Mesendoderm (in vitro differentiated cells): Measurements from ENCODE around the gene MYH10.

ENCODE experiments used
- DNase-seq: peaks from one replicate; pipeline ENCODE4 v3.0.0; 2013
- H2AK5ac ChIP-seq: 2 replicates; pipeline ENCODE4 v1.6.1; 2013; ENCODE audit warnings: low read length, inconsistent platforms
- H2BK120ac ChIP-seq: 2 replicates; pipeline ENCODE4 v1.6.1; 2013; ENCODE audit warnings: low read depth, mild to moderate bottlenecking, low read length, moderate library complexity, mixed read lengths
- H2BK15ac ChIP-seq: replicated peaks from 2 replicates; pipeline ENCODE4 v1.6.1; 2013; ENCODE audit warnings: low read depth, mild to moderate bottlenecking, moderate library complexity
- H2BK5ac ChIP-seq: 2 replicates; pipeline ENCODE4 v1.6.1; 2013; ENCODE audit warnings: low read length, inconsistent platforms
- H3K18ac ChIP-seq: 2 replicates; pipeline ENCODE4 v1.6.1; 2013; ENCODE audit warnings: mild to moderate bottlenecking, low read length, mixed read lengths
- H3K23ac ChIP-seq: one replicate; pipeline ENCODE4 v1.6.1; 2013; ENCODE audit warnings: low read length
- H3K27ac ChIP-seq: 2 replicates; pipeline ENCODE4 v1.5.1; 2013; ENCODE audit warnings: low read depth, mild to moderate bottlenecking, inconsistent platforms, low read length, moderate library complexity
- H3K27me3 ChIP-seq: 2 replicates; pipeline ENCODE4 v1.6.1; 2013; ENCODE audit warnings: low read length, control low read depth, mild to moderate bottlenecking, inconsistent platforms; ENCODE audit not compliant: insufficient read depth, poor library complexity
- H3K36me3 ChIP-seq: 2 replicates; pipeline ENCODE4 v1.6.1; 2013; ENCODE audit warnings: low read length, inconsistent platforms; ENCODE audit not compliant: control insufficient read depth, insufficient read depth
- H3K4ac ChIP-seq: one replicate; pipeline ENCODE4 v1.6.1; 2013; ENCODE audit warnings: low read depth, mild to moderate bottlenecking, low read length, moderate library complexity
- H3K4me1 ChIP-seq: 2 replicates; pipeline ENCODE4 v1.6.1; 2013; ENCODE audit warnings: low read depth, low read length, inconsistent platforms; ENCODE audit not compliant: control insufficient read depth
- H3K4me2 ChIP-seq: 2 replicates; pipeline ENCODE4 v1.6.1; 2013; ENCODE audit warnings: low read length
- H3K4me3 ChIP-seq: 2 replicates; pipeline ENCODE4 v1.5.1; 2013; ENCODE audit warnings: mild to moderate bottlenecking, low read length
- H3K56ac ChIP-seq: one replicate; pipeline ENCODE4 v1.6.1; 2013; ENCODE audit warnings: low read length
- H3K79me1 ChIP-seq: 2 replicates; pipeline ENCODE4 v1.6.1; 2013; ENCODE audit warnings: low read length, inconsistent platforms
- H3K79me2 ChIP-seq: 2 replicates; pipeline ENCODE4 v1.6.1; 2013; ENCODE audit warnings: mild to moderate bottlenecking, low read length; ENCODE audit not compliant: control insufficient read depth, insufficient read depth
- H3K9ac ChIP-seq: 2 replicates; pipeline ENCODE4 v1.6.1; 2013; ENCODE audit warnings: low read length, inconsistent platforms
- H4K5ac ChIP-seq: one replicate; pipeline ENCODE4 v1.6.1; 2013; ENCODE audit warnings: low read length
- H4K8ac ChIP-seq: one replicate; pipeline ENCODE4 v1.6.1; 2013; ENCODE audit warnings: low read depth, mild to moderate bottlenecking, control low read depth, low read length, moderate library complexity
- WGBS: extraction: QIAGEN DNeasy Blood & Tissue Kit; methylation state at CpG from one replicate; pipeline ENCODE4 v1.1.7; 2013; ENCODE audit warnings: low lambda C conversion rate, missing lambda C conversion rate; ENCODE audit not compliant: insufficient coverage; ENCODE audit errors: extremely low coverage; 5-methylcytosine and 5-hydroxymethylcytosine counted together

MYH10 gene

DNA sequence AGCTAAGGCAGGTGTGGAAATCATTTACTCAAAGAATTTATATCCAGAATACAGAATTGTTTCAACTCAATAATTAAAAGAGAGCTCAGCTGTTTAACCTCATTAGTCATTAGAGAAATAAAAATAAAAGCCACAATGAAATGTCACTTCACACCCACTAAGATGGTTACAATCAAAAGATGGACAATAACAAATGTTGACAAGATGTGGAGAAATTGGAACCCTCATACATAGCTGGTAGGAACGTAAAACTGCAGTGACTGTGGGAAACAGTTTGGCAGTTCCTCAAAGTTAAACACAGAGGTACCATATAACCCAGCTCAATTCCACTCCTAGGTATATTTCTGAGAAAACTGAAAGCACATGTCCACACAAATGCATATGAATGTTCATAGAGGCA is 145.0 kb downstream of the MYH10 start:
- Histone ChIP-seq H3K36me3 (peaks cover 17% of the 10 kb centered on the region), H4K5ac (no peak overlapping the region)
- no CpG with 5 or more reads among the region's 1 CpG for WGBS

DNA sequence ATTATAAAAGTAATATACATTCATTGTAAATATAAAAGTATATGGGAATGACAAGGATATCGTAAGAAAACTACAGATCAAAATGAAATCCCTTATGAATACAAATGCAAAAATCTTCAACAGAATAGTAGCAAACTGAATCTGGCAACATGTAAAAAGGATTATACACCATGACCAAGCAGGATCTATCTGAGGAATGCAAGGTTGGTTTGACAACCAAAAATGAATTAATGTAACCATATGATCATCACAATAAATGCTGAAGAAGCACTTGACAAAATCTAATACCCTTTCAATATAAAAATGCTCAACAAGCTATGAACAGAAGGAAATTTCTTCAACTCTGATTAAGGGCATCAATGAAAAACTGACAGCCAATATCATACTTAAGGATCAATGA is 146.1 kb downstream of the MYH10 start:
- Histone ChIP-seq H3K18ac (no peak overlapping the region), H2AK5ac (no peak overlapping the region), H2BK5ac (no peak overlapping the region), H2BK15ac (no peak overlapping the region), H3K79me2 (no peaks in the 10 kb centered on the region), H3K56ac (no peak overlapping the region), H3K4ac (no peak overlapping the region), H4K8ac (no peak overlapping the region), H2BK120ac (no peak overlapping the region), H3K9ac (no peak overlapping the region), H3K4me2 (no peak overlapping the region), H3K79me1 (no peaks in the 10 kb centered on the region), H3K36me3 (peaks cover 20% of the 10 kb centered on the region), H3K27me3 (no peaks in the 10 kb centered on the region), H3K23ac (no peak overlapping the region), H3K4me1 (no peaks in the 10 kb centered on the region), H4K5ac (no peak overlapping the region), H3K4me3 (no peak overlapping the region), H3K27ac (no peak overlapping the region)
- no peak for DNase-seq
- WGBS: no CpG with 5 or more reads among the region's 1 CpG

More for the DNA sequence above, 145.0 kb downstream of the MYH10 start:
- Histone ChIP-seq H2BK5ac (no peak overlapping the region), H3K23ac (no peak overlapping the region), H3K56ac (no peak overlapping the region), H3K27ac (no peak overlapping the region), H3K4me3 (no peak overlapping the region), H3K4ac (no peak overlapping the region), H2AK5ac (no peak overlapping the region), H2BK120ac (no peak overlapping the region), H3K9ac (no peak overlapping the region), H3K18ac (no peak overlapping the region), H3K79me1 (no peaks in the 10 kb centered on the region), H2BK15ac (no peak overlapping the region), H3K4me1 (no peaks in the 10 kb centered on the region), H4K8ac (no peak overlapping the region), H3K27me3 (no peaks in the 10 kb centered on the region), H3K79me2 (no peaks in the 10 kb centered on the region), H3K4me2 (no peak overlapping the region)
- DNase-seq: no peak

DNA sequence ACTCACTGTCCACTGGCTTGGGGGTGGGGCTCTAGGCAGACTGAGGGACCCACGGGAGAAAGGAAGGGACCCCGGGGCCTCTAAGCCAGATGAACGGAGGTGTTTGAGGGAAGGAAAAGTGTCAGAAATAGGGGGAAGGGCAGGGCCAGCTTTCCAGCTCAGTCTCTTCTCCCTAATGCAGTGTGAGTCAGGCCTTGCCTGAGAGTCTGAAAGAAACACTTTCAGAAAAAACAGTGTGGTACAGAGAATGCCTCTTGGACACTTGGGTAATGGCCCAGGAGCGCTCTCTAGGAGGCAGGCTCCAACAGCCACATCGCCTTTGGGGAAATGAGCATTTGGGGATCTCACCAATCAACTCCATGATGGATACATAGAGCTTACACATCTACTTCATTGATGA is 148.0 kb downstream of the MYH10 start:
- Histone ChIP-seq H3K27me3 (no peaks in the 10 kb centered on the region), H3K4me2 (no peak overlapping the region), H3K4ac (no peak overlapping the region), H3K18ac (no peak overlapping the region), H2BK120ac (no peak overlapping the region), H2BK5ac (no peak overlapping the region), H3K9ac (no peak overlapping the region), H4K8ac (no peak overlapping the region), H3K79me1 (no peaks in the 10 kb centered on the region), H2BK15ac (no peak overlapping the region), H3K23ac (no peak overlapping the region), H3K4me3 (no peak overlapping the region), H3K79me2 (no peaks in the 10 kb centered on the region), H3K27ac (no peak overlapping the region), H2AK5ac (no peak overlapping the region), H4K5ac (no peak overlapping the region), H3K36me3 (peaks cover 20% of the 10 kb centered on the region), H3K4me1 (no peaks in the 10 kb centered on the region), H3K56ac (no peak overlapping the region)
- DNase-seq: no peak
- no CpG with 5 or more reads among the region's 5 CpGs for WGBS

DNA sequence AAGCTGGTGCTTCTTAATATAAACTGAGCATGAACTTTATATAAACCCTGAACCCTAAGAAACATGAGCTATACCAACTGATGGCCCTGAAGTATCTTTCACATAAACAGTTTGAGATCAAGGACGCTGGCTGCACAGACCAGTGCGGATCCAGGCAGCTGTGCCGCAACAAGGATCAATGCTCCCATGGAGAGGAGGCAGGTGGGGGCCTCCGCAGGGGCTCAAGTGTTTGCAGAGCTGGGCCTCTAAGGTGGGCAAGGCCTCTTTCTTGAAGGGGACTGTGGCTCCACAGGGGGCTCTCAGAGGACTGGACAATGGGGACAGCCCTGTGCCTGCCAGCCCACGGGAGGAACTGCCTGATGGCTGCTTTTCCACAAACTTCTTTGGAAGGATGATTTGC is 148.8 kb downstream of the MYH10 start:
- H3K36me3 ChIP-seq: peaks cover 23% of the 10 kb centered on the region
- no peak overlapping the region for H2BK5ac ChIP-seq
- no peak overlapping the region for H4K8ac ChIP-seq
- H3K79me1 ChIP-seq: no peaks in the 10 kb centered on the region
- DNase-seq: no peak
- no peaks in the 10 kb centered on the region for H3K27me3 ChIP-seq
- no peak overlapping the region for H3K4ac ChIP-seq
- H2AK5ac ChIP-seq: no peak overlapping the region
- H3K9ac ChIP-seq: no peak overlapping the region
- no peak overlapping the region for H3K18ac ChIP-seq
- H3K4me2 ChIP-seq: no peak overlapping the region
- no peaks in the 10 kb centered on the region for H3K79me2 ChIP-seq
- no peaks in the 10 kb centered on the region for H3K4me1 ChIP-seq
- WGBS: no CpG with 5 or more reads among the region's 5 CpGs
- no peak overlapping the region for H2BK15ac ChIP-seq
- no peak overlapping the region for H3K27ac ChIP-seq
- H3K23ac ChIP-seq: no peak overlapping the region
- no peak overlapping the region for H3K4me3 ChIP-seq
- H2BK120ac ChIP-seq: no peak overlapping the region
- H4K5ac ChIP-seq: no peak overlapping the region
- H3K56ac ChIP-seq: no peak overlapping the region

DNA sequence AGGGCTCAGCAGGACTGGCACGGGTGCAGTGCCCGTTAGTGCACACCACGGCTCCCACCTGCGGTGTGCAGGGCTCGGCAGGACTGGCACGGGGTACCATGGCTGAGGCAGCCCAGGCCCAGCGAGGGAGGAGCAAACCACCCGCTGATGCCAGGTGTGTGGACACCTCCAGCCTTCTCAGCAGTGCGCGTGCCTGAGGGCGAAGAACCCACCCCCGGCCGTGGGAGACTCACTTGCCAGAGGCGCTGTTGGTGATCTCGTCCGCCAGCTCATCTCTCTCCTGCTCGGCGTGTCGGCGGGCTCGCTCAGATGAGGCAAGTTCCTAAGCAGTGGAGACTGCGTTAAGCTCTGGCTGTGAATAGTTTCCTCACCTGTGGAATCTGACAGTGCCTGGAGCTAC is 149.4 kb downstream of the MYH10 start:
- Histone ChIP-seq H3K79me1 (no peaks in the 10 kb centered on the region), H4K8ac (no peak overlapping the region), H3K23ac (no peak overlapping the region), H2BK120ac (no peak overlapping the region), H3K4me1 (no peaks in the 10 kb centered on the region), H3K4me3 (no peak overlapping the region), H2BK15ac (no peak overlapping the region), H3K4me2 (no peak overlapping the region), H3K27ac (no peak overlapping the region), H3K79me2 (no peaks in the 10 kb centered on the region), H4K5ac (no peak overlapping the region), H3K56ac (no peak overlapping the region), H2BK5ac (no peak overlapping the region), H3K18ac (no peak overlapping the region), H3K4ac (no peak overlapping the region), H3K9ac (no peak overlapping the region), H3K27me3 (no peaks in the 10 kb centered on the region), H2AK5ac (no peak overlapping the region), H3K36me3 (peaks cover 24% of the 10 kb centered on the region)
- WGBS: no CpG with 5 or more reads among the region's 22 CpGs
- peak; percentile 17 for DNase-seq
